ENCODE results near the gene NCEH1.
"Not testable (repeated sequence)": the region's sequence is repeated elsewhere in the genome, so short reads cannot be mapped to it uniquely, and the experiment has no call there.

The NCEH1 gene

GRCh38 chr3:172673210-172673679 is 37.6 kb downstream of the NCEH1 start:
- DNase-seq = peak; percentile 79

- DNase-seq = no peak
Observed at GRCh38 chr3:172669021-172669420, 41.8 kb downstream of the NCEH1 start.

DNA sequence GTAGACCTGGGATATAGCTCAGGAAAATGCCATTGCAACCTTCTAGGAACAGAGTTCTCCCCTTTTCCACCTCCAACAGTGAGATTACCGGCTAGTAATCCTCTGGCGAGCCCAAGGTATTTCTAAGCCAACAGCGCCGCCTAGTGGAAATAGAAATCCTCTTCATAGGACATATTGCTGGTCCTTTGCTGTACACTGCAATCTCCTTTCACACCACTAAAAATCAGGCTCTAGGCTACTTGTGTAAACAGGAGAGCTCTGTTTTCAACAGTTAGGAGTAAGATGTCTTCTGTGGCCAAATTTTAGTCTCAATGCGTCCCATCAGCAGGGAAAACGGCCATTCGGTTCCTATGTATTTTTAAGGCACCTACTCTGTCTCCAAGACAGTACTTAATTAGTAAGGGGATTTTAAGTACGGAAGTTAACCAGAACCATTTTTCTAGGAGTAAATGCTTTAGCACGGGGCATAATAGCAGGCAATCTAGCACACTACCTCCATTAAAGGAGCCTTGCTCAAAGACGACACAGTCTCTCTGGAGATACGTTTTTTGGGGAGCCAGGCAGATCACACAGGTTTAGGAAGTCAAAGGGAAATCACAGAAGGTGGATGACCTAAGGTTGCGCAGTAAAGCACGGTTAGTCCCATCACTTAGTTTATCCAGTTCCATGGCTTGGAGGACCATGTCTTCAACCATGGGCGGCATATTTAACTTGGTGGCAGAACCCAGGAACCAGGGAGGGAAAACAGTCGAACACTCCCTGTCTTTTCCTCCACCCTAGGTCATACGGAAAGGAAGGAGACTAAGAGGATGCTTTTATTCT is 43.8 kb downstream of the NCEH1 start:
- peak; percentile 94 for DNase-seq

GRCh38 chr3:172666181-172666872 is 44.5 kb downstream of the NCEH1 start:
- DNase-seq = no peak

DNA sequence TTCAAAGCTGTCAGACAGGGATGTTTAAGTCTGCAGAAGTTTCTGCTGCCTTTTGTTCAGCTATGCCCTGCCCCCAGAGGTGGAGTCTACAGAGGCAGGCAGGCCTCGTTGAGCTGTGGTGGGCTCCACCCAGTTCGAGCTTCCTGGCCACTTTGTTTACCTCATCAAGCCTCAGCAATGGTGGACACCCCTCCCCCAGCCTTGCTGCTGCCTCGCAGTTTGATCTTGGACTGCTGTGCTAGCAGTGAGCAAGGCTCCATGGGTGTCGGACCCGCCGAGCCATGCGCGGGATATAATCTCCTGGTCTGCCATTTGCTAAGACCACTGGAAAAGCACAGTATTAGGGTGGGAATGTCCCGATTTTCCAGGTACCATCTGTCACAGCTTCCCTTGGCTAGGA is 45.4 kb downstream of the NCEH1 start:
- not testable (repeated sequence) for DNase-seq

- DNase-seq = not testable (repeated sequence)
Observed at GRCh38 chr3:172660421-172660820, 50.4 kb downstream of the NCEH1 start.

DNA sequence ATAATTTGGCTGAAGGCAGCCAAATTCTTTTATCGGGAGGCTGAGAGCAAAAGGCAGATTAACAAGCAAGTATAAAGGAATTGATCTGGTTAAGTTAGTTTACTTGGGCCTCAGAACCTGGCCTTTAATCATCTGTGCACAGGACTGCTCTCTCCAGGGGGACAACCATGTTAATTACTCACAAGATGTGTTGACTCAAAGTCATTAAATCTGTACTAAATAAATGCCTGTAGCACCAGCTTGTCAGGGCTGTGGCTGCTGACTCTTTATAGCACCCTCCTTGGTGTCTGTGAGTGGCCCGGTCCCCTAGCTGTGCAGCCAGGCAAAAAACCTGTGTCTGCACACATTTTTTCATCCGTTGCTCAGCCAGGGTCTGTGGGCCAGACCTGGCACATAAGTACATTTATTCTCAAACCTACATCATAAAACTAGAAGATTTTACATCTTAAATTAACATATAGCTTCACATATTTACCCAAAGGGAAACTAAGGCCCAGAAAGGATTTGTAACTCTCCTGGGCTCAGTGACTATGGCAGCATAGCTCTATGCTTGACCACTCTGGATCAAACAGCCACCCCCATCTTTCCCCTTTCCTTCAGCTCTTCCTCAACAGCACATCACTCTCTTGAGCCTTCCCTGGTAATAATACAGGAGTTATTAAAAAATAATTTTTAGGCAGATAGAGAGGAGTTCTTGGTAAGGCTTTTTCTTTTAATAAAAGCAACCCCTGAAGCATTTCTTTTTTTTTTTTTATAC is 51.4 kb downstream of the NCEH1 start:
- DNase-seq = no peak

DNA sequence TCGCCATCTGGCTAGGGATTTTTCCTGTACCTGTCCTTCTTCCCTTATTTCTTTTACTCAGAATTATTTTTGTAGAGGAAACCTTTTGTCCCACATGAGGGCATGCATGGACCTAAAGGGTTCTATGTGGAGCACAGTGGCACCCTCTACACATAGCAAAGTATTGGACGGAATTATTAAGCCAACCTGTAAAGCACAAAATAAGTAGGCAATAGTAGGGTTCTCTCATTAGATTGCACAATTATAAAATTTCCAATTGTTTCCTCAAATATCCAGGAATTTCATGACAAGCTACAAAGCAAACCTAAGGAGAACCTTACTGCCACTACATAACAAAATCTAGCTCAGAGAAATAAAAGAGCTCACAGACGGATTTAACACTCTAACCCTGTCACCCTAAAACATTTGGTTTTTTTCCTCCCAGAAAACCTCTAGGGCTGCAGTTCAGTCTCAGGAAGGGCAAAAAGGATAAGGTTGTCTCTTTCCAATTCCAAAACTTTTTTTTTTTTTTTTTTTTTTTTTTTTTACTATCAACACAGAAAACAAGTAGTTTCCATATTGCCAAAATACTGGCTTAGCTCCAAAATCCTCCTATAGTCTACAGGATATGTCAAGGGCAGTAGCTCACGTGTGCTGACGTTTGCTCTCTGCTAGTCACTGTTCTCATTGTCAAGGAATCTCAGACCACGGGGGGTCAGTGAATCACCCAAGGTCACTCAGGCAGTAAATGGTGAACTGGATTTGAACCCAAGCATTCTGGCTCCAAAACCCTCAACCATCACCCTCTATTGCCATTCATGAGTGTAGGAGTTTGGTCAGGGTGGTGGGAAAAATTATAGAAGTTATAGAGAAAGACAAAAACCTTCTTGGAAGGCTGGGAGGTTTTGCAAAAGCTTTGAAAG is 52.3 kb downstream of the NCEH1 start:
- no peak for DNase-seq

- no peak for DNase-seq
Observed at GRCh38 chr3:172656602-172657001, 54.3 kb downstream of the NCEH1 start.

DNA sequence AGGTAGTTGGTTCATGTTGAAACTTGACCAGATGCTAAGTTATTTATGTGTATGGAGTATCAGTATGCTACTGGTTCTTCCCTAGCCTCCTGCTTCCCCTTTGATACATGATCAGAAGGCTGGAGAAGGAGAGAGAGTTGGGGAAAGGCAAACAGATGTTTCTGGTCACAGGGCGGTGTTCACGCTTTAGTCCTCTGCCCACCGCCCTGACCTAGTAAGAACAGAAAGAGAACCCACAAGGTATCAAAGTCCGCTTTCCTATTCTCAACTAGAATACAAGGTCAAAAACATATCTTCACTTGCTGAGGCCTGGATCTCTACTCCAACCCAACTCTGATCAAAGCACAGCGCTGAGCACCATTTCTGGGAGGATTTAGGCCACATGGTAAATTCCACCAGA is 55.5 kb downstream of the NCEH1 start:
- no peak for DNase-seq

GRCh38 chr3:172654470-172654869 is 56.4 kb downstream of the NCEH1 start:
- DNase-seq = no peak

DNA sequence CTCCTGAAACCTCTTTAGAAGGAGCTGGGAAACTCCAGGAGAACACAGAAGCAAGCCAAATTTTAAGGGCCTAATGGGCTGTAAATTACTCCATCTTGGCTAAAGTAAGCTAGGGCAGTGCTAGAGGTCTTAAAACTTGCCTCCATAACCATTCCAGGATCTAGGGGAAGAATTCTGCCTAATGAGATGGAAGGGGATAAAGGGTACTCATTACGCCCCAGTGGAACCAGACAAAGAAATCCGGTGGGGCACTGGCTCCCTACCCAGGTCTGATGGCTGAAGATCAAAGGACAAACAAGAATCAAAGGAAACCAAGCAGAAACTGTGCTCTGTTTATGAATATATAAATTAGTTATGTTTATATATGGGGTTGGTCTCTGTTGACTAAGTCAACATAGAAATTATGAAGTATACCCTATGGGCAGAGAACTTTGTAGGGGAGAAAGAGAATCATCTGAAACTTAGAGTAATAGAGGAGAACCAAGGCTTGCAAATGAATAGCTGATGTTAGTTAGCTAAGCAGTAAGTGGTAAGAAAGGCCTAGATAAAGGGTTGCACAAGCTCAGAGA is 57.8 kb downstream of the NCEH1 start:
- no peak for DNase-seq

- no peak for DNase-seq
Observed at GRCh38 chr3:172651936-172652625, 58.8 kb downstream of the NCEH1 start.

- DNase-seq = no peak
Observed at GRCh38 chr3:172649987-172650386, 60.9 kb downstream of the NCEH1 start.

DNA sequence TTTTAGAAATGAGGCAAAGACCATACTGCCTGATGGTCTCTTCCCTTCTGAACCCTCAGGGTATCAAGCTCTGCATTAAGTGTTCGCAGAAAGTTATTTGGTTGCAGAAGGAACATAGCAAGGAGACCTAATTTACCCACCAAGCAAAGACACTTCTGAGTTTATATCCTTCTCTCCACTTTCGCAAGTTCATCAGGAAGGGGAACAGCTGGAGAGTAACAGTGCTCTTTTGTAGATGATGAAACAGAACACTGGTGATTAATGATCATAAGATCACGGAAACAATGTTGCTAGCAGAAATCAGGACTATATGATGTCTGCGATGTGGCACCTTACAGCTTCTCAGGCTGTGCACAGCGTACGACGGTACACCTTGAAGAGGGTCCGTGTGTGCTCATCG is 62.1 kb downstream of the NCEH1 start:
- no peak for DNase-seq

- DNase-seq = peak; percentile 61
Observed at GRCh38 chr3:172647823-172648222, 63.0 kb downstream of the NCEH1 start.

- no peak for DNase-seq
Observed at GRCh38 chr3:172647080-172647479, 63.8 kb downstream of the NCEH1 start.

- DNase-seq = peak; percentile 11
Observed at GRCh38 chr3:172646439-172647015, 64.3 kb downstream of the NCEH1 start.

GRCh38 chr3:172644258-172644657 is 66.6 kb downstream of the NCEH1 start:
- no peak for DNase-seq

- no peak for DNase-seq
Observed at GRCh38 chr3:172643506-172644179, 67.2 kb downstream of the NCEH1 start.

All from NCI-H2107 (cell line).